Measurements from ENCODE around the gene ZBBX.

DNA sequence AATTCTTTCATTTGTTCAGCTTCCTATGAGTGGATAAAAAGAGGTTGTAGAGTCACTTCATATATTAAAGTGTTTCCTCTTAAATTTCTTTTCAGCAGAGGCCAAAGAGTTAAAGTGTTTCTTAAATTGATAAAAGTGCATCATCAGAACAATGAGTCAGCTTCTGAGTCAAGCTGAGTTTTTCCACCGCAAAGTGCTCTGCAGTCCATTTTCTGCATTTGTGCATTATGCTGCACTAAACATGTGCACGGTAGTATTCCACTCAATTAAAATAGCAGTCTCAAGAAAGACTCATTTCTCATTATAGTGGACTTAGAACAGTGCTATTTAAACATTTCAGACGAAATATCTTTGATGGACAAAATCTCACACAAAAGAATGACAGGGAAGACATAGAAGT is 152.0 kb downstream of the ZBBX start:
- TF ChIP-seq TEAD4 (IDR thresholded peaks at IDR 0.05; ENCODE audit: borderline replicate concordance, insufficient read depth) (peak; percentile 68; the same call in 1 of the 2 replicates), POLR2AphosphoS5 (IDR thresholded peaks at IDR 0.05; ENCODE audit: low read depth, low read length) (peak; percentile 44; the same call in 1 of the 2 replicates), EP300 (IDR thresholded peaks at IDR 0.05; ENCODE audit: borderline replicate concordance in 1 of 2, low read depth in 1 of 2, low read length in 1 of 2) (peak; percentile 25 to 78; a peak in 2 of 4 replicates), CHD2 (IDR thresholded peaks at IDR 0.05; ENCODE audit: low read length, partially characterized antibody) (no peak), TCF12 (IDR thresholded peaks at IDR 0.05) (peak; percentile 93), GABPA (IDR thresholded peaks at IDR 0.05; ENCODE audit: low read depth) (no peak), FOSL2 (IDR thresholded peaks at IDR 0.05; ENCODE audit: borderline replicate concordance, low read depth) (peak; percentile 95), NRF1 (IDR thresholded peaks at IDR 0.05; ENCODE audit: low read depth, low read length) (no peak), RCOR1 (IDR thresholded peaks at IDR 0.05; ENCODE audit: low read length) (no peak)
- TF ChIP-seq, protein P1, sequence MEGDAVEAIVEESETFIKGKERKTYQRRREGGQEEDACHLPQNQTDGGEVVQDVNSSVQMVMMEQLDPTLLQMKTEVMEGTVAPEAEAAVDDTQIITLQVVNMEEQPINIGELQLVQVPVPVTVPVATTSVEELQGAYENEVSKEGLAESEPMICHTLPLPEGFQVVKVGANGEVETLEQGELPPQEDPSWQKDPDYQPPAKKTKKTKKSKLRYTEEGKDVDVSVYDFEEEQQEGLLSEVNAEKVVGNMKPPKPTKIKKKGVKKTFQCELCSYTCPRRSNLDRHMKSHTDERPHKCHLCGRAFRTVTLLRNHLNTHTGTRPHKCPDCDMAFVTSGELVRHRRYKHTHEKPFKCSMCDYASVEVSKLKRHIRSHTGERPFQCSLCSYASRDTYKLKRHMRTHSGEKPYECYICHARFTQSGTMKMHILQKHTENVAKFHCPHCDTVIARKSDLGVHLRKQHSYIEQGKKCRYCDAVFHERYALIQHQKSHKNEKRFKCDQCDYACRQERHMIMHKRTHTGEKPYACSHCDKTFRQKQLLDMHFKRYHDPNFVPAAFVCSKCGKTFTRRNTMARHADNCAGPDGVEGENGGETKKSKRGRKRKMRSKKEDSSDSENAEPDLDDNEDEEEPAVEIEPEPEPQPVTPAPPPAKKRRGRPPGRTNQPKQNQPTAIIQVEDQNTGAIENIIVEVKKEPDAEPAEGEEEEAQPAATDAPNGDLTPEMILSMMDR (IDR thresholded peaks at IDR 0.05), result no peak
- TF ChIP-seq, protein P2, sequence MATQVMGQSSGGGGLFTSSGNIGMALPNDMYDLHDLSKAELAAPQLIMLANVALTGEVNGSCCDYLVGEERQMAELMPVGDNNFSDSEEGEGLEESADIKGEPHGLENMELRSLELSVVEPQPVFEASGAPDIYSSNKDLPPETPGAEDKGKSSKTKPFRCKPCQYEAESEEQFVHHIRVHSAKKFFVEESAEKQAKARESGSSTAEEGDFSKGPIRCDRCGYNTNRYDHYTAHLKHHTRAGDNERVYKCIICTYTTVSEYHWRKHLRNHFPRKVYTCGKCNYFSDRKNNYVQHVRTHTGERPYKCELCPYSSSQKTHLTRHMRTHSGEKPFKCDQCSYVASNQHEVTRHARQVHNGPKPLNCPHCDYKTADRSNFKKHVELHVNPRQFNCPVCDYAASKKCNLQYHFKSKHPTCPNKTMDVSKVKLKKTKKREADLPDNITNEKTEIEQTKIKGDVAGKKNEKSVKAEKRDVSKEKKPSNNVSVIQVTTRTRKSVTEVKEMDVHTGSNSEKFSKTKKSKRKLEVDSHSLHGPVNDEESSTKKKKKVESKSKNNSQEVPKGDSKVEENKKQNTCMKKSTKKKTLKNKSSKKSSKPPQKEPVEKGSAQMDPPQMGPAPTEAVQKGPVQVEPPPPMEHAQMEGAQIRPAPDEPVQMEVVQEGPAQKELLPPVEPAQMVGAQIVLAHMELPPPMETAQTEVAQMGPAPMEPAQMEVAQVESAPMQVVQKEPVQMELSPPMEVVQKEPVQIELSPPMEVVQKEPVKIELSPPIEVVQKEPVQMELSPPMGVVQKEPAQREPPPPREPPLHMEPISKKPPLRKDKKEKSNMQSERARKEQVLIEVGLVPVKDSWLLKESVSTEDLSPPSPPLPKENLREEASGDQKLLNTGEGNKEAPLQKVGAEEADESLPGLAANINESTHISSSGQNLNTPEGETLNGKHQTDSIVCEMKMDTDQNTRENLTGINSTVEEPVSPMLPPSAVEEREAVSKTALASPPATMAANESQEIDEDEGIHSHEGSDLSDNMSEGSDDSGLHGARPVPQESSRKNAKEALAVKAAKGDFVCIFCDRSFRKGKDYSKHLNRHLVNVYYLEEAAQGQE (IDR thresholded peaks at IDR 0.05; ENCODE audit: low read depth, low read length), result no peak
- TF ChIP-seq, protein P3, sequence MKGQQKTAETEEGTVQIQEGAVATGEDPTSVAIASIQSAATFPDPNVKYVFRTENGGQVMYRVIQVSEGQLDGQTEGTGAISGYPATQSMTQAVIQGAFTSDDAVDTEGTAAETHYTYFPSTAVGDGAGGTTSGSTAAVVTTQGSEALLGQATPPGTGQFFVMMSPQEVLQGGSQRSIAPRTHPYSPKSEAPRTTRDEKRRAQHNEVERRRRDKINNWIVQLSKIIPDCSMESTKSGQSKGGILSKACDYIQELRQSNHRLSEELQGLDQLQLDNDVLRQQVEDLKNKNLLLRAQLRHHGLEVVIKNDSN (IDR thresholded peaks at IDR 0.05; ENCODE audit: borderline replicate concordance, low read depth), result no peak
